ENCODE data around the gene C1QTNF9B.

GRCh38 chr13:23888658-23889614, 8.4 kb downstream of the C1QTNF9B start, which contains the start of gene MIPEP:
- TF ChIP-seq, protein P1, sequence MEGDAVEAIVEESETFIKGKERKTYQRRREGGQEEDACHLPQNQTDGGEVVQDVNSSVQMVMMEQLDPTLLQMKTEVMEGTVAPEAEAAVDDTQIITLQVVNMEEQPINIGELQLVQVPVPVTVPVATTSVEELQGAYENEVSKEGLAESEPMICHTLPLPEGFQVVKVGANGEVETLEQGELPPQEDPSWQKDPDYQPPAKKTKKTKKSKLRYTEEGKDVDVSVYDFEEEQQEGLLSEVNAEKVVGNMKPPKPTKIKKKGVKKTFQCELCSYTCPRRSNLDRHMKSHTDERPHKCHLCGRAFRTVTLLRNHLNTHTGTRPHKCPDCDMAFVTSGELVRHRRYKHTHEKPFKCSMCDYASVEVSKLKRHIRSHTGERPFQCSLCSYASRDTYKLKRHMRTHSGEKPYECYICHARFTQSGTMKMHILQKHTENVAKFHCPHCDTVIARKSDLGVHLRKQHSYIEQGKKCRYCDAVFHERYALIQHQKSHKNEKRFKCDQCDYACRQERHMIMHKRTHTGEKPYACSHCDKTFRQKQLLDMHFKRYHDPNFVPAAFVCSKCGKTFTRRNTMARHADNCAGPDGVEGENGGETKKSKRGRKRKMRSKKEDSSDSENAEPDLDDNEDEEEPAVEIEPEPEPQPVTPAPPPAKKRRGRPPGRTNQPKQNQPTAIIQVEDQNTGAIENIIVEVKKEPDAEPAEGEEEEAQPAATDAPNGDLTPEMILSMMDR (IDR thresholded peaks at IDR 0.05; ENCODE audit: low read depth, low read length, missing input control), result peak; percentile 66
- TF ChIP-seq, protein P2, sequence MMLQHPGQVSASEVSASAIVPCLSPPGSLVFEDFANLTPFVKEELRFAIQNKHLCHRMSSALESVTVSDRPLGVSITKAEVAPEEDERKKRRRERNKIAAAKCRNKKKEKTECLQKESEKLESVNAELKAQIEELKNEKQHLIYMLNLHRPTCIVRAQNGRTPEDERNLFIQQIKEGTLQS (IDR thresholded peaks at IDR 0.05), result no peak
- TF ChIP-seq YY1 (IDR thresholded peaks at IDR 0.05) (peak; percentile 57), JUND (IDR thresholded peaks at IDR 0.05) (no peak), EGR1 (IDR thresholded peaks at IDR 0.05; ENCODE audit: low read depth in 2 of 2) (peak; percentile 47 to 77), MAX (IDR thresholded peaks at IDR 0.05) (peak; percentile 76), RAD21 (IDR thresholded peaks at IDR 0.05) (peak; percentile 43 to 53), ZBTB33 (IDR thresholded peaks at IDR 0.05) (no peak)
- TF ChIP-seq, protein P3, sequence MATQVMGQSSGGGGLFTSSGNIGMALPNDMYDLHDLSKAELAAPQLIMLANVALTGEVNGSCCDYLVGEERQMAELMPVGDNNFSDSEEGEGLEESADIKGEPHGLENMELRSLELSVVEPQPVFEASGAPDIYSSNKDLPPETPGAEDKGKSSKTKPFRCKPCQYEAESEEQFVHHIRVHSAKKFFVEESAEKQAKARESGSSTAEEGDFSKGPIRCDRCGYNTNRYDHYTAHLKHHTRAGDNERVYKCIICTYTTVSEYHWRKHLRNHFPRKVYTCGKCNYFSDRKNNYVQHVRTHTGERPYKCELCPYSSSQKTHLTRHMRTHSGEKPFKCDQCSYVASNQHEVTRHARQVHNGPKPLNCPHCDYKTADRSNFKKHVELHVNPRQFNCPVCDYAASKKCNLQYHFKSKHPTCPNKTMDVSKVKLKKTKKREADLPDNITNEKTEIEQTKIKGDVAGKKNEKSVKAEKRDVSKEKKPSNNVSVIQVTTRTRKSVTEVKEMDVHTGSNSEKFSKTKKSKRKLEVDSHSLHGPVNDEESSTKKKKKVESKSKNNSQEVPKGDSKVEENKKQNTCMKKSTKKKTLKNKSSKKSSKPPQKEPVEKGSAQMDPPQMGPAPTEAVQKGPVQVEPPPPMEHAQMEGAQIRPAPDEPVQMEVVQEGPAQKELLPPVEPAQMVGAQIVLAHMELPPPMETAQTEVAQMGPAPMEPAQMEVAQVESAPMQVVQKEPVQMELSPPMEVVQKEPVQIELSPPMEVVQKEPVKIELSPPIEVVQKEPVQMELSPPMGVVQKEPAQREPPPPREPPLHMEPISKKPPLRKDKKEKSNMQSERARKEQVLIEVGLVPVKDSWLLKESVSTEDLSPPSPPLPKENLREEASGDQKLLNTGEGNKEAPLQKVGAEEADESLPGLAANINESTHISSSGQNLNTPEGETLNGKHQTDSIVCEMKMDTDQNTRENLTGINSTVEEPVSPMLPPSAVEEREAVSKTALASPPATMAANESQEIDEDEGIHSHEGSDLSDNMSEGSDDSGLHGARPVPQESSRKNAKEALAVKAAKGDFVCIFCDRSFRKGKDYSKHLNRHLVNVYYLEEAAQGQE (IDR thresholded peaks at IDR 0.05), result peak; percentile 60

All from liver (tissue), 3 donors.